A673 (cell line): ENCODE results near the gene FCGR2B. TPM values are rescaled to one million over a fixed set of nuclear protein-coding genes. Genes with fewer than 3 reads are reported as not detected.
"Not testable (repeated sequence)": the region's sequence is repeated elsewhere in the genome, so short reads cannot be mapped to it uniquely, and the experiment has no call there.

ENCODE experiments used
- BruUV-seq: library from RNA; stranded (reverse); fragments of 400-500 nt; replicated peaks from 2 replicates; lab custom pipeline; 2021; lab: Mats Ljungman, UMichigan
- CTCF ChIA-PET: fragments of 300-600 bp; sonication (Branson Sonifier 250); formaldehyde crosslinking; loops from one replicate; lab custom pipeline; 2022; ENCODE audit warnings: antibody characterized with exemption; lab: Charles Lee
- POLR2A ChIA-PET: fragments of 300-600 bp; sonication (Branson Sonifier 250); formaldehyde crosslinking; loops from one replicate; lab custom pipeline; 2022; ENCODE audit warnings: antibody characterized with exemption; ENCODE audit not compliant: low non-redundant PET; lab: Charles Lee
- DNase-seq: peaks from one replicate; pipeline ENCODE4 v3.0.0-alpha.2; 2015; ENCODE audit warnings: low spot score
- H3K27ac ChIP-seq: fragments of 200-600 bp; sonication (generic); 2 replicates; pipeline ENCODE4 v1.5.1; 2016; ENCODE audit warnings: mixed run types, low read depth, mild to moderate bottlenecking, mixed read lengths, antibody characterized with exemption, low read length; ENCODE audit not compliant: poor library complexity, severe bottlenecking
- H3K27me3 ChIP-seq: fragments of 200-600 bp; sonication (generic); replicated peaks from 2 replicates; pipeline ENCODE4 v1.6.1; 2017; ENCODE audit warnings: mixed run types, low read depth, mild to moderate bottlenecking, mixed read lengths, antibody characterized with exemption, low read length; ENCODE audit not compliant: insufficient read depth, poor library complexity
- H3K36me3 ChIP-seq: fragments of 200-600 bp; sonication (generic); 2 replicates; pipeline ENCODE4 v1.6.1; 2016; ENCODE audit warnings: mixed run types, mild to moderate bottlenecking, mixed read lengths, antibody characterized with exemption, low read length; ENCODE audit not compliant: insufficient read depth, poor library complexity, severe bottlenecking
- H3K4me1 ChIP-seq: fragments of 200-600 bp; sonication (generic); 2 replicates; pipeline ENCODE4 v1.6.1; 2017; ENCODE audit warnings: mixed run types, mild to moderate bottlenecking, mixed read lengths, antibody characterized with exemption, low read length; ENCODE audit not compliant: insufficient read depth, poor library complexity, severe bottlenecking
- H3K4me3 ChIP-seq: fragments of 200-600 bp; sonication (generic); 2 replicates; pipeline ENCODE4 v1.5.1; 2016; ENCODE audit warnings: low read depth, mixed run types, mild to moderate bottlenecking, mixed read lengths, low read length; ENCODE audit not compliant: poor library complexity, severe bottlenecking
- H3K9me3 ChIP-seq: fragments of 200-600 bp; sonication (generic); 2 replicates; pipeline ENCODE4 v1.6.1; 2016; ENCODE audit warnings: mixed run types, low read depth, mild to moderate bottlenecking, mixed read lengths, antibody characterized with exemption, low read length; ENCODE audit not compliant: poor library complexity, severe bottlenecking
- CTCF ChIP-seq: fragments of 300-800, 200-600 bp; sonication (generic); conservative IDR thresholded peaks from 2 replicates; pipeline ENCODE4 v1.5.1; 2017; ENCODE audit warnings: low read depth, mild to moderate bottlenecking, antibody characterized with exemption, low read length, moderate library complexity, mixed read lengths
- EZH2 ChIP-seq: fragments of 200-600 bp; sonication (generic); IDR thresholded peaks from 2 replicates; pipeline ENCODE4 v1.6.1; 2017; ENCODE audit warnings: borderline replicate concordance, low read depth, mild to moderate bottlenecking, mixed read lengths, antibody characterized with exemption, low read length; ENCODE audit not compliant: poor library complexity, severe bottlenecking
- intact Hi-C: fragments of 100-400 bp; cut with micrococcal nuclease; formaldehyde crosslinking; loops from one replicate; pipeline ENCODE4 v1.10.0; 2022; ENCODE audit not compliant: unreplicated experiment
- total RNA-seq: library from RNA; stranded (reverse); gene quantifications from 2 replicates; pipeline ENCODE4 v1.2.3, GENCODE V29; 2021

The FCGR2B gene
- total RNA-seq, 1 experiment from 2014 or later: not detected

DNA sequence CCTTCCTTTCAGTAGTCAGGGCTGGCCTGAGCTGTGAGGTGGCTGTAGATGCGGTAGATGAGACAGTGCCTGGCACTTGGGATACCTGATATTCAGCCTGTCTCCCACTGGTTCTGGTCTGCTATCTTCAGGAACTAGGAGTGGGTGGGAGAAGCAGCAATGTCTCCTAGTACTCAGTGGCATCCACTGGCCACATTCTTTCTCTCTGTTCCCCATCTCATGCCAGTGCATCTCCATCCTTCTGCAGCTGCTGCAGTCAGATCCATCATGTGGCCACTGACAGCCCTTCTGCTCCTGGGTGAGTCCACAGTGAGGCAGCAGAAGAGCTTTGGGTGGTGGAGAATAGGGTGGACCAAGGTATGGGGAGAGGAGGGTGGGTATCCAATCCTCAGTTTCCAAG lies 59.5 kb downstream of the FCGR2B start:
- TF ChIP-seq EZH2: no peak
- no peak for TF ChIP-seq CTCF
- CTCF ChIA-PET: no interaction called here
- no TSS peak for BruUV-seq

GRCh38 chr1:161723459-161724141 lies 60.7 kb downstream of the FCGR2B start:
- no peaks in the 10 kb centered on the region for H3K4me1 ChIP-seq
- no peak for DNase-seq
- no peak overlapping the region for H3K4me3 ChIP-seq
- no peaks in the 10 kb centered on the region for H3K9me3 ChIP-seq
- intact Hi-C loops: loop anchor here (5.0 kb wide), 1 partner anchor 36 kb away; no protein-coding TSS in a partner anchor
- TF ChIP-seq EZH2 (no peak), CTCF (no peak)
- CTCF ChIA-PET: no interaction called here
- no peaks in the 10 kb centered on the region for H3K36me3 ChIP-seq
- BruUV-seq: no TSS peak
- no peaks in the 10 kb centered on the region for H3K27me3 ChIP-seq
- POLR2A ChIA-PET: no interaction called here
- no peak overlapping the region for H3K27ac ChIP-seq

More for the DNA sequence above, 59.5 kb downstream of the FCGR2B start:
- intact Hi-C loops: loop anchor here (5.0 kb wide), 1 partner anchor 35 kb away; no protein-coding TSS in a partner anchor
- Histone ChIP-seq H3K36me3 (no peaks in the 10 kb centered on the region), H3K4me3 (no peak overlapping the region), H3K27ac (no peak overlapping the region), H3K4me1 (no peaks in the 10 kb centered on the region), H3K27me3 (no peaks in the 10 kb centered on the region), H3K9me3 (no peaks in the 10 kb centered on the region)
- no peak for DNase-seq
- POLR2A ChIA-PET: no interaction called here

GRCh38 chr1:161725258-161725907 lies 62.4 kb downstream of the FCGR2B start:
- DNase-seq, intact Hi-C loops, H3K27ac ChIP-seq, POLR2A ChIA-PET, H3K4me1 ChIP-seq, CTCF ChIA-PET, BruUV-seq, H3K27me3 ChIP-seq, H3K9me3 ChIP-seq, H3K36me3 ChIP-seq: not testable (repeated sequence)
- peak overlapping the region; percentile 88 for H3K4me3 ChIP-seq
